A172 (cell line): ENCODE results near the gene TLR7. TPM values are rescaled to one million over a fixed set of nuclear protein-coding genes. Genes with fewer than 3 reads are reported as not detected.

ENCODE experiments used
- DNase-seq: peaks from one replicate; pipeline ENCODE4 v3.0.0-alpha.2; 2015; ENCODE audit warnings: low spot score
- total RNA-seq: library from RNA; depleted of rRNA; stranded (reverse); fragments of >200 nt; shearing (Covaris generic); gene quantifications from 2 replicates; pipeline ENCODE4 v1.2.3, GENCODE V29; 2014; rRNA removed

TLR7 gene
- not detected in 2 replicates for total RNA-seq

DNA sequence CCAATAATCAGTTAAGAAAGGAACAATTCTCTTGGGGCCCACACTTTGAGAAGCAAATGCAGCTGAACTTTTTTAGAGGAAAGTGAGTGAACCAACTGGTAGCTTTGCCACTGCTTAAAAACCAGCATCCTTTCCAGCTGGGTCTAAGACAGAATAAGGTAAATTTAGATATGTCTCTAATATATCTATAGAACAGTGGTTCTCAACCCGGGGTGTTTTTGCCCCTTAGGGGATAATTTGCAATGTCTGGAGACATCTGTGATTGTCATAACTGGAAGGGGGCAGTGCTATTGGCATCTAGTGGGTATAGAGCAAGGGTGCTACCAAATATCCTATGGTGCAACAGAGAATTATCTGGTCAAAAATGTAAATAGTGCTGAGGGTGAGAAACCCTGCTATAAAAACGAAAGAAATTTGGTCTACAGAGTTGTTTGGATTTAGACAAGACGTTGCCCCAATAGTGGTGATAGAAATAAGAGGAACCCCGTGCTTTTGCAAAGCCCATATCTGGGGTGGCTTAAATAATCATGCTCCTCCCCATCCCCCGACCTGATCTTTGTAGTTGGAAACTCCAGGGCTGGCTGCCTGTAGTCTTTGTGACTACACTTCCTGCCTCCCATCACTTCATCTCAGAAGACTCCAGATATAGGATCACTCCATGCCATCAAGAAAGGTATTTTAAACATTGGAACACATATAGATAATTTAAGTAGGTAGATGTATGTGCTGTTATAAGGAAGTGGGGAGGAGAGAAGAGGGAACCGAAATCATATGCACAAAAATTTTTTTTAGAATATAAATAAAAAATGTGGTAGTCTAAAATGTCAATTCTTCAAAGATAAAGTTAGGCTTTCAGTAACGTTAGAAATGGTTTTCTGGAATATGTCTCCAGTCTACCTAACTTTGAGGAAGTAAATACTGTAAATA is at the start of gene TLR7:
Gene TLR7, plus strand, starts transcription at position 622 of the 927 bp plus-strand sequence. CDS start 507 bp downstream, outside the sequence.
- no peak for DNase-seq

DNA sequence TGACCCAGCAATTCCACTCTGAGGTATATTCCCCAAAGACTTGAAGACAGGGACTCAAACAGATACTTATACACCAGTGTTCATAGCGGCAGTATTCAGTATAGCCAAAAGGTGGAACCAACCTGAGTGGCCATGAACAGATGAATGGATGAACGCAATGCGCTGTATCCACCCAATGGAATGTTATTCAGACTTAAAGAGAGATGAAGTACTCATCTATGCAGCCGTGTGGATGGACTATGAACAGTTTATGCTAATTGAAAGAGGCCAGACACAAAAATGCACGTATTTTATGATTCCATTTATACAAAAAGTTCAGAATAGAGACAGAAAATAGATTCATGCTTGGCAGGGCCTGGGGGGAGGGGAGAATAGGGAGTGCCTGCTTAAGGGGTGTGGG is 49.3 kb upstream of the TLR7 start:
- no peak for DNase-seq

DNA sequence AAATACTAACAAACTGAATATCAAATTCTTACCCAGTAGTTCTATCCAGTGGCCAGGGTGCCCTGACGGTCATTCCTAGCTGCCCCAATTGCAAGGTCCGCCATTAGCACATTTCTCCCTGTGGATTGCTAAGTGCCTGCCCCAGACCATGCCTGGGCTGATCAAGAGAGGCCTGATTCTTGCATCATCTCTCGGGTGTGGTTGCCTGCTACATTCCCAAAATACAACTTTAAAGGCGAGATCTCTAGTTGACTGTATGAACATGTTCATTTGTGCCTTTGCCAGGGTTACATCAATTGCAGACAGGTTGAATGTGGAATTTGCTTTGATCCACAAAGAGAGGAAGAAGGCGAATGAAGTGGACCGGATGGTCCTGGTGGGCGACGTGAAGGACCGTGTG is 47.6 kb upstream of the TLR7 start:
- no peak for DNase-seq

DNA sequence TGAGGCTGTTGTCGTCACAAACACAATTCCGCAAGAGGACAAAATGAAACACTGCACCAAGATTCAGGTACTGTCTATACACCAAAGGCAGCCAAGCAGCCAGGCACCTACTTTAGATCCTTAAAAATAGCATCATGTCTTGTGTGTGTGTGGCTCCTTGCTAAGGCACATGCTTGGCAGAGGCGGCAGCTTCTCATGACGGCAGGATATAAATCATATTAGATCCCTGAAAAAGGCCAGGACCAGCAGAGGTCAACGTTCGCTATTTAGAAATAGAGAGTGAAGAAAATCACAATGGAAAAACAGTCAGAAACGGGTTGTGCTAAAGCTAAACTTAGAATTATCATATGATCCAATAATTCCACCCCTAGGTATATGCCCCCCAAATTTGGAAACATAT is 46.1 kb upstream of the TLR7 start:
- DNase-seq, result no peak

DNA sequence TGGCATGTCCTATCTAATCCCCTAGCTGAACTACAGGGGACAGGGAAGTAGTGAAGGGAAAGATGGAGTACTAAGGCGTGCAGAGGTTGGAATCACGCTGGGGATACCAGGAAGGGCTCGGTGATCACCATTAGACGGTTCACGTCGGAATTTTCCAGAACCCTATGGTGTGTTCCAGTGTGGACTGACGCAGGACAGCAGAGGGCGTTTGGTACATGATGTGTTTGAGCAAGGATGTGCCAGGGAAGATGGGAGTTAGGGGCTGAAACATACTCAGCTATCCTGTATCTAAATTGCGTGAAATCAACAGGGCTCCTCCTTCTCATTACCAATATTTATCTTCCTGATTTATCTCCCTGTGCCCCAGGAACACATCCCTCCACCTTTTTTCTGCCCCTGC is 41.9 kb upstream of the TLR7 start:
- DNase-seq, result peak; percentile 12

DNA sequence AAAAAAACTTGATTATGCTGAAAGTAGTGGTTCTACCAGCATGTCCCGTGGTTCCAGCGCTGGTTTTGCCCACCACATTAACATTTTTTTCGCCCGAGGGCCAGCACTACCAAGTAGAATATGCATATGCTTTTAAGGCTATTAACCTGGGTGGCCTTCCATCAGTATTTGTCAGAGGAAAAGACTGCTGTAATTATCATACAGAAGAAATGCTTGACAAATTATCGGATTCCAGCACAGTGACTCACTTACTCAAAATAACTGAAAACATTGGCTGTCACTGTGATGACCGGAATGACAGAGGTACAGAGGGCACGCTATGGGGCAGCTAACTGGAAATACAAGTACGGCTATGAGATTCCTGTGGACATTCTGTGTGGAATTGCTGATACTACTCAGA is 41.1 kb upstream of the TLR7 start:
- peak; percentile 82 for DNase-seq

DNA sequence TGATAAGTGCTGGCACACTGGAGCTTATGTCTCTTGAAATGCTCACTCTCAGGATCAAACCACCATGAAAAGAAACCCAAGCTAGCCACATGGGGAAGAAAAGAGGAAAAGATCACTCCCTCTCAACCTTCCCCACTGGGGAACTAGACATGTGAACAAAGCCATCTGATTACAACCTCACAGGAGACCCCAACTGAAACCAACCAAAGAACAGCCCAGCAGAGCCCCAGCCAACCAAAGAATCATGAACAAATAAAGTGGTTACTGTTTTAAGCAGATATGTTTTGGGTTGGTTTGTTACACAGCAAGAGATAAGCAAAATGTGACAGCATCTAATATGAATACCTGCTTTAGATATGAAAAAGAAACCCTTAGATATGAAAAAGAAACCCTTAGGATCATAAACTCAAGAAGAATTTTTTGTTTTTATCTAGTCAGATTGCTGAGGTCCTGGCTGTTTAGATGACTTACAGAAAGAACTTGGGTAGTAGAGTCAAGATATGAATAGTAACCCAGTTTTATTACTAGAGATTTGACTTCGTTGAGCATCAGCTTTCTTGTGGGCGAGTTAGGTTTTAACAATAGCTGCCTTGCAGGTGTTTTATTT is 23.7 kb upstream of the TLR7 start:
- DNase-seq, result no peak

DNA sequence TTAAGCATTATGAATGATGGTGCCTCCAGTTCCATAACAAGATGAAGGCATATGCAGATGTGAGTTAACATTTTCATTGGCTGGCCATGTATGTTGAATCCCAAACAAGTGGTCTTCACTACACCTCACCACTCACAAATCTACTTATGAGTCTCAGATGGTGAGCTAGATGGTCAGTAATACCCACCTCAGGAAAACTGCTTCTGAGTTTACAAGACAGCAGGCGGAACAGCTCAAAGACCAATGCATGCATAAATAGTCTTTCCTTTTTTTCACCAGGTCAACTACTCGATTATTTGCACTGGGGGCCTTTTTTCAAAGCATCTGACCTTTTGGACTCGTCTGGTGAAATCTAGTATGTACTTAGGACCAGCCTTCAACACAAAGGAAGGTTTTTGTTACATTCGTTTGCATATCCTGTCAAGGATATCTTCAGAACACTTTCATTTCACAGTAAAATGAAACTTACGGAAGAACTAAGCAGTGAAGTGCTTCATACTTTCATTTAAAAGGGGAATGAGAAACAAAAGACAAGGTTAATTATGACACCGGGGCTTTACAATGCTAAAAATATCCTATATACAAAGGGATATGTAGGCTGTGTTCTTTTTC is 23.1 kb upstream of the TLR7 start:
- DNase-seq, result no peak

DNA sequence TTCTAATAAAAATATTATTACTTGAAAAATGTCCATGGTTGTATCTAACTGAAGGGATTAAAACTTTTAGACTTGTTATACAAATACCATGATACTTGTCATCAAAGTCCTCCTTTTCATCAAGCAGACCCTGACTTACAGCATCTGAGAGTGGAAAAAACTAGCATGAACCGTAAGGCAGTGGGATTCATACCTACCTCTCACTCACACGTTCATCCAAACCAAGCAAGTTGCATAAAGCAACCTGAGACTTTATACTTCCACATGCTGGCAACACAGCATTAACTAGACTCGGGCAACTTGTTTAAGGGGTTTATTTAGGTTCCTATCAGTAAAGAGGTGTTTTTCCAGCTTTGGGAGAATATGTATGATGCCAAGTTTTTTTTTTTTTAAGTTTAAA is 22.6 kb upstream of the TLR7 start:
- no peak for DNase-seq

DNA sequence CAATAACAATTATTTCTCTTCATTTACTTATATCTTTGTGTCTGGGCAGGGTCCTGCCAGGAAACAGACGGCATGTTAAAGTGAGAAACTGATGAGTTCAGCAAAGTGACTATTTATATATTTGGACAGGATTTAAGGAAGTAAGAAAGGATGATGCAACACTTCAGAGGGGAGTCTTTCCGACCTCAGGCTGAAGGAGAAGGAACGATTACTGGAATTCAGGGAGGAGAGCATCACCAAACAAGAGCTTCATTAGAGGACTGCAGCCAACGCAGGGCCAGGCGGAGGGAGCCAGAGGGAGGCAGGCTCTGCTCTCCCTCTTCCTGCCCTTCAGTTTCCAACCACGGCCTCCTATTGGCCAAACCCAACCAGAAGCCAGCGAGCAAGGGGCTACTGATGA is 1.5 kb upstream of the TLR7 start:
- DNase-seq, result no peak

DNA sequence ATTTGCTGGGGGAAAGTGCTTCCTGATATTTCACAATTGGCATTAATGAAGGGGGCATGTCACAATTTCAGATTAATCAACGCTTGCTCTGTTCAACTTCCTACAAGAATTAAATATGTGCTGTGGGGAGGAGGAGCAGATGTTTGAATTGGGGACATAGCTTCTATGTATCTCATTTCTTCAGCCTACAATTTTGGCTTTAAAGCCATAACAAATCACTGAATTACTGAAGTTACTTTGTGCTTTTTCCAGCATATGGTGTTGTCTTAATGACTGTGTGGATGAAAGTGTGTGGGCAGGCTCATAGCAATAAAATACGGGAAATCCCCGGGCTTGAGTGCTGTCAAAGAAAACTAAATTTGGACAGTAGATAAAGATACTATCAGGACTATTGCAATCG is 813 bp downstream of the TLR7 start:
- no peak for DNase-seq

DNA sequence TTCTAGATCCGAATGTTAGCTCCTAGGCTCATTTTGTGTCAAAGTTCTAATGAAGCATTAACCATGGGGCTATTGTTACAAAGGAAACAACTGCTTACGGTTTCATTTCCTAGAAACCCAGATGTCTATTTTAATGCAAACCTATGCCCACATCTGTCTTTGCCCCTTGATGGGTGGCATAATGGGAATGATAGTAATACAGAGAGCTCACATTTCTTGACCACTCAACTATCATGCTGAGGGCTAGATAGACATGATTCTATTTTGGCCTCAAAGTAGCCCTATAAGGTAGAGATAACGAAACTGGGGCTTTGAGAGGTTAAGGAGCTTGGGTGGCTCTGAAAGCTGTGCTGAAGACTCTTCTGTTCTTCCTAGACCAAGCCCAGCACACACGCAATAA is 1.9 kb downstream of the TLR7 start:
- DNase-seq, result no peak

DNA sequence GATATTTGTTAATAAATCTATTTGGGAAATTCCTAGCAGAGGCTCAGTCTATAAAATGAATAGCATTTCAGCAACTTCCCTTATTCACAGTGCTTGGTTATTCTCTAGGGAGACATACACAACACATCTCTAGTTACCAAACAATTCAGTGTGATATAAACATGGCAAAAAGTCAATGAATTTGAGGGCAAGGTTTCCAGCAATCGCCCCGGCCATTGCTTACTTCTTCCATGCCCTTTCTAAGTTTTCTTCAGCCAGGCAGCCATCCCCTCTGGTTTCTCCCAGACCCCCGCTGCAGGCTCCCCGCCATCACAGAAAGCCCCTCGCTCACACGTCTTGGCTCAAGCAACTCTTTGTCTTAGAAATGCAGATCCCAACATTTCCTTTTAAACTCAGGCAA is 4.4 kb downstream of the TLR7 start:
- DNase-seq, result no peak

DNA sequence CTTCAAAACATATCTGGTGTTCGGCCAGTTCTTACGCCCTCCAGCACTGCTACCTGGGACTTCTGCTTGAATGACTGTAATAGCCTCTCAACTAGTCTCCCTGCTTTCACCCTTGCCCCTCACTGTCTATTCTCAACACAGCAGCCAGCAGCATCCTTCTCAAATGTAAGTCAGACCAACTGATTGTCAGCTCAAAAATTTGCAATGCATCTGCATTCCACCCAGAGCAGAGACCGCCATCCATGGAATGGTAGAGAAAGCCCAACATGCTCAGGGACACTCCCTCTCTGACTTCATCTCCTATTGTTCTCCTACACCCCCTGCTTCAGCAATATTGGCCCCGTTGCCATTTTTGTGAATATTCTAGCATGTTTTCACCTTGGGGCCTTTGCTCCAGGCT is 5.9 kb downstream of the TLR7 start:
- DNase-seq, result no peak

DNA sequence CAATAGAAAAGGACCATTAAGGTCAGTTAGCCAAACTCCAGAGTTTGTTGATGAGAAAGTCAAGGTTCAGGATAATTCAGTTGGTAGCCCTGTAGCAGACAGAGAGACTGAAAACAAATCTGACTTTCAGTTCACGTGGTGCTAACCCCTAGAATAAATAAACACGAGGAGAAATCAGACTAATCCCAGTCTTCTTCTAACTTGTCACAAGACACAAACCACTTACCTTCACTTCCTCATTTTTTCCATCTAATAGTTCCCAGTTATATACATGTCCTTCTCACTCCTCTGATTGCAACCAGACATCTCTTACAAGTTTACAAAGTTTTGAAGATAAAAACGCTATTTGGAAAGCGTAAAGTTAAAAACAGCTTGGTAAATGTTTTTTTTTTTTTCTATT is 7.7 kb downstream of the TLR7 start:
- no peak for DNase-seq

DNA sequence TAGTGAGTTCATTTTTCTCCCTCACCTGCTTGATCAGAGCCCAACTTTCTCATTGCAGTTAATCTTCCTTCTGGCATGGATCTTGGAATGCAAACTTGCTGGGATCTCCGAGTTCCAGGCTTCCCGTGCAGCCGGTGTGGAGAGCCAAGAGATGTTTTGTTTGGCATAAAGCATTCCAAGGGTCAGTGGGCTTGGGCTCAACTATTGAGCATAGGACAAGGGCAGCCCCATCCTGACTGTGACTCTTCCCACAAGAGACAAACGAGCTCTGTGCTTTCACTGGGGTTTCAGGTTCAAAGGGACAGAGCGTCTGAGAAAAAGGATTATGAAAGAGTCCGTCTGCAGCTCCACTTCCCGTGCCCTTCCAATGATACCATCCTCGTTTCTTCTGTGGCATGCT is 10.5 kb downstream of the TLR7 start:
- DNase-seq, result no peak

DNA sequence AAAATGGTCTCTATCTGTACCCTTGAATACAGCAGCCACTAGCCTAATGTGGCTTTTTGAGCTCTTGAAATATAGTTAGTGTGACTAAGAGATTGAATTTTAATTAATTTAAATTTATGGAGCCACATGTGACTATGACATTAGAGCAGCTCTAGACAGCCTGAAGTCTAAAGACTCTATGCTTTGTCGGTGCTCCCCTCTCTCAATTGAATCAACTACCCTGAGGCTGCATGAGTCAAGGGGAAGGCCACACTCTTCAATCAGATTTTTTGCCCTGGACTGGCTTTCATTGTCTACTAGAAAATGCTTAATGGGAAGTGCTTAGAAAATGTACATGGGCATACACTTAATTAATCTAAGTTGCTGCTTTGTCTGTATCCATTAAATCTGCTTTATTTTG is 11.7 kb downstream of the TLR7 start:
- no peak for DNase-seq

DNA sequence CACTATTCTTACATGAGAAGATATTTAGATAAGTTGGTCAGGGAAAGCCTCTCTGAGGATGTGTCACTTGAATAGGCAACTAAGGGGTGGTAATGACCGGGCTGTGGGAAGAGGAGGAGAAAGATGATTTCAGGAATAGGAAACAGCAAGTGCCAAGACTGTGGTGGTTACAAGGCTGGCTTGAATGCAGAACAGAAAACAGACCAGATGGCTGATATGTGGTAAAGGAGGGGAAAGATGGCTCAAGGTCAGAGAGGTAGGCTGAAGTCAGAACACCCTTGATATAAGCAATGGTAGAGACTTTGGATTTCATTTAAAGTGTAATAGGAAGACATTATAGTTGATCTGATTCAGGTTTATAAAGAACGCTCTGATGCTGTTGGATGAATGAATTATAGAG is 15.0 kb downstream of the TLR7 start:
- DNase-seq, result no peak

DNA sequence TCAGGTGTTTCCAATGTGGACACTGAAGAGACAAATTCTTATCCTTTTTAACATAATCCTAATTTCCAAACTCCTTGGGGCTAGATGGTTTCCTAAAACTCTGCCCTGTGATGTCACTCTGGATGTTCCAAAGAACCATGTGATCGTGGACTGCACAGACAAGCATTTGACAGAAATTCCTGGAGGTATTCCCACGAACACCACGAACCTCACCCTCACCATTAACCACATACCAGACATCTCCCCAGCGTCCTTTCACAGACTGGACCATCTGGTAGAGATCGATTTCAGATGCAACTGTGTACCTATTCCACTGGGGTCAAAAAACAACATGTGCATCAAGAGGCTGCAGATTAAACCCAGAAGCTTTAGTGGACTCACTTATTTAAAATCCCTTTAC is 18.6 kb downstream of the TLR7 start:
- no peak for DNase-seq

DNA sequence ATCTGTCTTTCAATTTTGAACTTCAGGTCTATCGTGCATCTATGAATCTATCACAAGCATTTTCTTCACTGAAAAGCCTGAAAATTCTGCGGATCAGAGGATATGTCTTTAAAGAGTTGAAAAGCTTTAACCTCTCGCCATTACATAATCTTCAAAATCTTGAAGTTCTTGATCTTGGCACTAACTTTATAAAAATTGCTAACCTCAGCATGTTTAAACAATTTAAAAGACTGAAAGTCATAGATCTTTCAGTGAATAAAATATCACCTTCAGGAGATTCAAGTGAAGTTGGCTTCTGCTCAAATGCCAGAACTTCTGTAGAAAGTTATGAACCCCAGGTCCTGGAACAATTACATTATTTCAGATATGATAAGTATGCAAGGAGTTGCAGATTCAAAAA is 19.7 kb downstream of the TLR7 start:
- DNase-seq, result no peak

DNA sequence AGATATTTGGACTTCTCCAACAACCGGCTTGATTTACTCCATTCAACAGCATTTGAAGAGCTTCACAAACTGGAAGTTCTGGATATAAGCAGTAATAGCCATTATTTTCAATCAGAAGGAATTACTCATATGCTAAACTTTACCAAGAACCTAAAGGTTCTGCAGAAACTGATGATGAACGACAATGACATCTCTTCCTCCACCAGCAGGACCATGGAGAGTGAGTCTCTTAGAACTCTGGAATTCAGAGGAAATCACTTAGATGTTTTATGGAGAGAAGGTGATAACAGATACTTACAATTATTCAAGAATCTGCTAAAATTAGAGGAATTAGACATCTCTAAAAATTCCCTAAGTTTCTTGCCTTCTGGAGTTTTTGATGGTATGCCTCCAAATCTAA is 20.3 kb downstream of the TLR7 start:
- no peak for DNase-seq

DNA sequence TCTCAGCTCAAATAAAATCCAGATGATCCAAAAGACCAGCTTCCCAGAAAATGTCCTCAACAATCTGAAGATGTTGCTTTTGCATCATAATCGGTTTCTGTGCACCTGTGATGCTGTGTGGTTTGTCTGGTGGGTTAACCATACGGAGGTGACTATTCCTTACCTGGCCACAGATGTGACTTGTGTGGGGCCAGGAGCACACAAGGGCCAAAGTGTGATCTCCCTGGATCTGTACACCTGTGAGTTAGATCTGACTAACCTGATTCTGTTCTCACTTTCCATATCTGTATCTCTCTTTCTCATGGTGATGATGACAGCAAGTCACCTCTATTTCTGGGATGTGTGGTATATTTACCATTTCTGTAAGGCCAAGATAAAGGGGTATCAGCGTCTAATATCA is 20.9 kb downstream of the TLR7 start:
- DNase-seq, result no peak

DNA sequence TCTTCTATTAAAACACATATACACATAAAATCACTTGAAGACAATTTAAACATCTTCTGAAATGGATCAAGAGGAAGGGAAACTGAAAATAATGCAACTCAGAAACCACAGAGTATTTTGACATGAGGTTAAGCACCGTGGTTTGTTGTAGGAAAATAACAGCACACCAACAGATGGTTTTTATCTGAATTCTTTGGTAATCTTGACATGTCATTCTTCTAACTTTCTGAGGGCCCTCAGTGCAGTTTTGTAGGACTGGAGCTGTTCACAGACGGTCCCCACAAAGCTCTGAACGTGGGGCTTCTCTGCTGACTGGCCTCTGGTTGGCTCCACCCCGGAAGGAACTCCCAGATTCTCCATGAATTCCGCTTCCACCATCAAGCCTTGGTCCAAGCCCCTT is 23.6 kb downstream of the TLR7 start:
- DNase-seq, result no peak
